SHP77 treated with DMSO at 0.1 percent for 48 hours (cell line): Measurements from ENCODE around the gene ADCY9.
A peak's percentile ranks its signal among the peaks of the same experiment; 100 is the strongest.

ENCODE experiments used
- DNase-seq: peaks from one replicate; lab custom pipeline; 2025; lab: John Stamatoyannopoulos, UW

Gene ADCY9

GRCh38 chr16:4032768-4033167 lies 83.5 kb downstream of the ADCY9 start:
- DNase-seq, result no peak

GRCh38 chr16:4028144-4028543 lies 88.1 kb downstream of the ADCY9 start:
- no peak for DNase-seq

- DNase-seq, result no peak
Observed at GRCh38 chr16:4026854-4027253, 89.4 kb downstream of the ADCY9 start.

- DNase-seq, result no peak
Observed at GRCh38 chr16:4025428-4025827, 90.8 kb downstream of the ADCY9 start.

GRCh38 chr16:4021916-4022315 lies 94.3 kb downstream of the ADCY9 start:
- no peak for DNase-seq

GRCh38 chr16:4021070-4021779 lies 95.0 kb downstream of the ADCY9 start:
- DNase-seq, result peak; percentile 86

- DNase-seq, result no peak
Observed at GRCh38 chr16:4019371-4019791, 96.9 kb downstream of the ADCY9 start.

GRCh38 chr16:4018391-4018790 lies 97.9 kb downstream of the ADCY9 start:
- DNase-seq, result no peak

- DNase-seq, result no peak
Observed at GRCh38 chr16:4017807-4018206, 98.4 kb downstream of the ADCY9 start.

GRCh38 chr16:4016658-4017057 lies 99.6 kb downstream of the ADCY9 start:
- DNase-seq, result no peak

GRCh38 chr16:4016005-4016352 lies 100.3 kb downstream of the ADCY9 start:
- DNase-seq, result no peak

GRCh38 chr16:4015275-4016004 lies 100.8 kb downstream of the ADCY9 start:
- DNase-seq, result no peak

GRCh38 chr16:4011940-4012629 lies 104.2 kb downstream of the ADCY9 start:
- DNase-seq, result no peak

GRCh38 chr16:4011225-4011939 lies 104.9 kb downstream of the ADCY9 start:
- no peak for DNase-seq

- DNase-seq, result no peak
Observed at GRCh38 chr16:4010225-4011158, 105.8 kb downstream of the ADCY9 start.

- no peak for DNase-seq
Observed at GRCh38 chr16:4009177-4009576, 107.1 kb downstream of the ADCY9 start.

GRCh38 chr16:4008116-4008515 lies 108.1 kb downstream of the ADCY9 start:
- no peak for DNase-seq

- DNase-seq, result no peak
Observed at GRCh38 chr16:4006397-4006999, 109.7 kb downstream of the ADCY9 start.

GRCh38 chr16:4005731-4006130 lies 110.5 kb downstream of the ADCY9 start:
- no peak for DNase-seq

- DNase-seq, result no peak
Observed at GRCh38 chr16:4005281-4005680, 111.0 kb downstream of the ADCY9 start.

- DNase-seq, result no peak
Observed at GRCh38 chr16:4004206-4004605, 112.0 kb downstream of the ADCY9 start.
